ENCODE results near the gene NAV2.

The NAV2 gene

DNA sequence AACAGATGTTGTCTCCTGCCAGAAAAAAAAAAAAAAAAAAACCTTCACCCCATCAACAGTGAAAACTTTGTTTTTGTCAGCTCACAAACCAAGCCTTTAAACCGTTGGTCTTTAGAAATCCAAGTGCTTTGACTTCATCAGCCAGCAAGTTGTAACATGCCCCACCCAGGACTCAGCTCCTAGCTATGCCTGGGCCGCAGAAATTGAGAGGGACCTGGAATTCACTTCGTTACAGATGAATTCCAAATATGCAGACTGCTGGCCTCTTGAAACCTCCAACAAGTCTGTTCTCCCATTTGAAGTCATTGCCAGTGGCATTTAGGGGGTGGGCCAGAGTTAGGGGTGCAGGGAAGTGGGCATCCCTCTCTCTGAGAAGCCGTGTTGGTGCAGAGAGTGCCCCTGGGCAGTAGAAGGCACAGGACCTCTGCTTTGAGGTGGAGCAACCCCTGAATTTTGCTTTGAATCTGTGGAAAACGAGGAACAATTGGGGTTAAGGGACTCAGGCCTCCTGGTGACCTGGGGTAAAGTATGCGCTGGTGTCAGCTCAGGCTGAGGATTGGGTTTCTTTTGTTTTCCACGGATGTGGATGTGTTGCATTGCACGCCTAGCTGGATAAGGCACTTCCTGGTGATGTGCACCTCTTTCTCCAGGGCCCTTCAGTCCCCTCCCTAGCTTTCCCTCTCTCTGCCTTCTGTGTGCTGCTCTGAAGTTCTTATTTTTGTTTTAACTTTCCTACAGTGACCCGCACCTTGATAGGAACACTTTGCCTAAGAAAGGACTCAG lies 338.1 kb downstream of the NAV2 start:
- no peak for DNase-seq

DNA sequence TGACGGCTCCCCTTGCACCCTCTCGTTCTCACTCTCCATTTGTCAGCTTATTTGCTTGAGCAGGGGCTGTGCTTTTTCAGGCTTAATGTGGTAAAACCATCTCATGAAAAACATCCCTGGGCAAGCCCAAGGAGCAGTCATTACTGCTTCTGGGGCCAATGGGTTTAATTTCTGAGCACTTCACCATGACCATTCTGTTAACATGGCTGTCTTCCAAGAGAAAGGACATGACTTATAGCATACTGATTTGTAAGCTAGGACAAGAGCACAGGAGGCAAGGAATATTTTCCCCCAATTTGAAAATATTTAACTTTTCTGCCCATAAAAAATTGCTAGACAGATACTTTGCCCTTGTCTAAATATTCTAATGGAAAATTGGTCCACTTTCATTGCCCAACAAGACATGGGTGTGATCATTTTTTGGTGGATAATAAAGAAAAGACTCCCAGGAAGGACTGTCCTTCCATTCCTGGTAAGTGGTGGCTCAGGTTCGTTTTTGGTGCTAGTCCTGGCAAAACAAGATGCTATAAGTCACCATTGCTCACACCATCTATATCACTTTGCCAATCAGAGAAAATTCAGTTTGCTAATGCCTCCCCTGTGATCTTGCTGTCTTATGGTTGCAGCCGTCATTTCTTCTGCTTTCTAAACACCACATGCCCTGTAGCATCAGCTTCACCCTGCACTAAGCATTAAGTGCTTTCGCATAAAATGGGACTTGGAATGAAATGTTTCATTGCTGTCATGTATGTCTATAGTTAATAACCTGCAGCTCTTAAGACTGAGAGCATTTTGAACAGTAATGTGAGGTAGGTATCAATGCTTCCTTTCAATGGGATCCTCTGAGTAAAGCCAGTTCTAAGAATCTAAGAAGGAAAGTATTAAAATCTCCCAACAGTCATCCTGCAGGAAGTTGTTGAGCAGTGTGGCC lies 339.1 kb downstream of the NAV2 start:
- DNase-seq: no peak

- DNase-seq: no peak
Measured at GRCh38 chr11:20053572-20053971, 340.9 kb downstream of the NAV2 start.

GRCh38 chr11:20054584-20054983 lies 341.9 kb downstream of the NAV2 start:
- no peak for DNase-seq

GRCh38 chr11:20055312-20055711 lies 342.7 kb downstream of the NAV2 start:
- DNase-seq: no peak

DNA sequence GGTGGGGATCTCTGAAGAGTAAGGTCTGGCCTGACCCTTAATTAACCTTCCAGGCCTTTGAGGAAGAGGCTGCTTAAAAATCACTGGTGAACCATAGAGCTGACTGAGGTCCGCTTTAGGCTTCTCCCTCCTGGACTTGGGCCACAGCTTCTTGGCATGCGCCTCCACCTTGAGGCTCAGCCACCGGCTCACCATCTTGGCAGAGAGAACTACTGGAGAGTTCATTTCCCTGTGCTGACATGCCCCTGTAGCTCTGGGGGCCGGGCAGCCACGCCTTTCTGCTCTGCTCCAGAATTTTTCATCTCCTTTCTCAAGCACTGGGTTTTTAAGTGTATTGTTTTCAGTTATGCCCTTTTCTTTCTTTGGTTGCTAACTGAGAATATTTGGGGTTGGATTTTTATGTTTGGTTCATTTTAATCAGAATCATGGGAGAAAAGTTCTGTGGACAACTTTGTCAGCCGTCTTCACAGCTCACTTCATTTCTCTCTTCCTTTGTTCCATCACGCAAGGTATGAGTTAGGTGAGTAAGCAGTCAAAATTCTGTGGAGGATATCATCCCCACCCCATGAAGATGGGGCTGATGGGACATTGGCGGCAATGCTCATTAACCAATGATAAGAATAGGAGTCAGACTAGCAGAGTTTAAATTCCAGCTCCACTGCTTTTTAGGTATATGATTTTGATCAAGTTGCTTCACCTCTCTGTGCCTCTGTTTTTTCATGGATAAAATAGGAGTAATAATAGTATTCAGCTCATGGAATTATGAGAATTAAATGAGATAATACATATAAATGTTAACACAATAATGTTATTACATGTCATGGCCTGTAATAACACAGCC lies 343.7 kb downstream of the NAV2 start:
- DNase-seq: no peak

DNA sequence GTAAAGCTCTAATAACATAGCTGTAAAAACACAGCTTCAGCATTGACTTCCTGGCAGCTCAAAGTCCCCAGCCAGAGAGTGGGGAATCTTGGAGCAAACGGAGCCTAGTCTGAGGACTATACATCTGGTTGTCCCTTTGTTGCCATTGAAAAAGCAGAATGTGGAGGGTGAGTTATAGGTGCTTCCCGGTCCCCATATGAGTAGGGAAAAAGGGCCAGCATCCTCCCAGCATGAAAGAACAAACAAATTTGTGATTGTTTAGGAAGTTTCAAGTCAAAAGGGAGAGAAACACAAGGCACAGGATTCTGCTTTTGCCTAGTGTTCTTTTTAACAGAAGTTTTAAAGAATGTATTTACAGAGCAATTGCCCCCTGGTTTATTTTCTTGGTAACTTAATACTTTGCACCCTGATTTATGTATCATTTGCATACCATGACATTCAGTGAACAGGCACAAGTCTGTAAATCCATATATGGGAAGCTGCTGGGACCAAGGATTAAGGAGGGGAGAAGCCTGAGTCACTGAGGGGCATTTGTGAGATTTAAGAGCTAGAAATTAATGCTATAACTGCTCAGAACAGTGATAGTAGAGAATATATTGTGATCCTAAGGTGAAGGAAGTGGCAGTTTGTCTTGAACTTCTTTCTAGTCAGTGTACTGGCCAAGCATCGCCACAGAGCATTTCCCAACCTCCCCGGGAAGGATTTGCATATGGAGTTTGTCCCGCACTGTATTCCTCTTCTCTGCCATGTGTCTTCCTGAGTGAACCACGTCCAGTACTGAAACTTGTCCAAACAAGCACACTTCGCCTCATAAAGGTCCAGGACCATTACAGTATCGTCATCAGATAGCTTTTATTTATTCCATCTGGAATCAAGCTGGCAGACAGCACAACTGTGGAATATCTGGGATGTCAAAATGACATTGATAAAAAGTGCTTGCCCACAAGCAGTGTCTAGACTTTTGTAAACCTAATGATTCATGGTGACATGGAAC lies 344.6 kb downstream of the NAV2 start:
- DNase-seq: no peak

DNA sequence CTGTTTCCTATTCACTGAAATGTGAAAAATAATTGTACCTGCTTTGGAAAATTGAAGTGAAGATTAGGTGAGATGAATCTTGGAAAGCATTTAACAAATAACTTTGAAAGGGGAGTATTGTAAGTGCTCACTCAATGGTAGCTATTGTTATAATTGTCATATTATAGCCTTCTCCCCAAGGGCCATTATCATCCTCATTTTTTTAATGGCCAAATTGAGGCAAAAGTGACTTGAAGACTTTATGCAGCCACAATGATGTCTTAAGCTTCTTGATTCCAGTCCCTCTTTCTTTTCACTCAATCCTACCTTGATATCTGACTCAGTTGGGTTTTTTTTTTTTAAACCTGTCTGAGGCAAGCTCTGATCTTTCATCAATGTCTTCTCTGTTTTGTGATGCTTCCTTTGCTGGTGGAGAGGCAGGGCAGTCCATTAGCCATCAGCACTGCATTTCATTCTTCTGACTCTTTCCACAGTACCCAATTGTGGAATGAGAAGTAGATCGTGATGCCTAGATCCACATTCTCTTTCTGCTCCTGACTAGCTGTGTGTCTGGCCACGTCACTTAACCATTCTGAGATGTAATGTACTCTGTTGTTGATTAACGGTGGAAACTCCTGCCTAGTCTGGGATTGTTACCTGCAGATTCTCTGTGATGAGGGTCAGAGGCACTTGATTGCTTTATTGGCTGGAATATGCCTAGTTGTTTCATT lies 346.3 kb downstream of the NAV2 start:
- DNase-seq: no peak

GRCh38 chr11:20059587-20060021 lies 347.0 kb downstream of the NAV2 start:
- no peak for DNase-seq

DNA sequence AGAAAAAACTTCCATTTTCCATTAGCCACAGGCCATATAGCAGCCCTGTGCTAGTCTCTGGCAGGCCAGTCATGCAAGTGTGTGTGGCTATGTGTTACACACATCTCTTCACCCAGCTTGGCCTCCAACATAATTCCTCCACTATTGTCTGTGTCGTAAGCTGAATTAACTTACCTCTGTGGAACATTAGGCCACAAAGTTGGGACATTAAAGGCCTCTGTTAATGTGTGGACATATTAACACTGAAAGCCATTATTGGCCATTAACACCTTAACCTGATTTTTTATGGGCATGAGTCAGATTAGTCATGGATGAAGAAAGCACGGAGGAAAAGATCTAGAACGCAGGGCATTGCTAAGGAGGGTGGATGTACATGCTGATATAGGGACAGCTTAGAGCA lies 347.5 kb downstream of the NAV2 start:
- DNase-seq: no peak

DNA sequence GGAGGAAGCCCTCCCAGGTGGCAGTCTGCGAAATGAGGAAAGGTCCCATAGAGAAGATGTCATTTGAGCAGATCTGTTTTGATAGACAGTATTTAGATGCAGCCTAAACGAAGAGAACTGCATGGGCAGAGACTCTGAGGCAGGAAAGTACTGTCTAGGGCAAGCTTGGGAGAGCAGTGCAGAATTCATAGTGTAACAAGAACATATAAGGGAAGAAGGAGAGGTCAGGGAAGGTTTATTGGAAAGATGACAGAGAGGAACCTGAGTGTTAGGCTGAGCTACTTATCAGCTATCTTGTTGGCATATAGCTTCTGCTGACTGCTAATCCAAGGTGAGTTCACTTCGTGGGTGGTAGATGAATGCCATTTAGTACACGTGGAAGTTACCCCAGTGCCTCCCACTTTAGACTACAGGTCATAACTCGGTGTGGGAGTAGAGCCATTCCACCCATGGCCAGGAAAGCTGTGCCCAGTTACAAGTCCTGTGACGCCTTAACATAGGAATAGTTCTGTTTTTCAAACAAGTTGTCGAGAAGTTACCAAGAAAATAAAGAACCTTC lies 348.1 kb downstream of the NAV2 start:
- no peak for DNase-seq

DNA sequence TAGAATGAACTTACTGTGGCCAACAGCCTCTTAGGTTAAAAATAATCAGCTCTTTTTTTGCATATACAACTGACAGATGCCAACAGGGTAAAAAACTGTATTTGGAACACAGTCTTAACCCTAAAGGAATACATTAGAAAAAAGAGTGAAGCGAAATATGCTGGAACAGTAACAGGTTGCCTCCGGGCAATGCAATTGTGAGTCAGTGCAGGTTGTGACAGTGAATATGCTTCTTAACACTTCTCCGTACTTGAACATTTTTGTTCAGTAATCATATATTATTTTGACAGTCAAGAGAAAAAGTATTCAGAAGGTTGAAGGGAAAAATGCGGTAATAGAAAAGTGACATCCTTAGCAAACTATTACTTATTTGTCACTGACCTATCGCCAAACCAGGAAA lies 349.1 kb downstream of the NAV2 start:
- no peak for DNase-seq

- DNase-seq: no peak
Measured at GRCh38 chr11:20064961-20065405, 352.3 kb downstream of the NAV2 start.

DNA sequence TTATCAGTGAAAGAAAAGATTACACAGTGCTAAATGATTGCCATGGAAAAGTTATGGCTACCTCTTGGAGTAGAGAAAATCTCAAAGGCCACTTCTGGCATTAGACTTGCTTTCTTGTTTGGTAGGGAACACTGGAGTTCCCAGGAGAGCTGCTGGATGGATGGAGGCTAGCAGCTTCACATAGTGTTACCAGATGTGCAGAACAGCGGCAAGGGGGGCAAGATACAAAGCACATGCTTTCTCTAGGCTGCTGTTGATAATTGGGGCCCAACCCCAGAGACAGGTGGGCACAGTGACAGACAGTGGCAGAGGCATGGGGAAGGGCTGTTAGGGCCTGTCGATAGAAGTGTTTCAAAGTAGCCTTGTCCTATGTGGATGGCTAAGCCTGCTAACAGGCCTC lies 352.8 kb downstream of the NAV2 start:
- no peak for DNase-seq

- no peak for DNase-seq
Measured at GRCh38 chr11:20066013-20066782, 353.6 kb downstream of the NAV2 start.

DNA sequence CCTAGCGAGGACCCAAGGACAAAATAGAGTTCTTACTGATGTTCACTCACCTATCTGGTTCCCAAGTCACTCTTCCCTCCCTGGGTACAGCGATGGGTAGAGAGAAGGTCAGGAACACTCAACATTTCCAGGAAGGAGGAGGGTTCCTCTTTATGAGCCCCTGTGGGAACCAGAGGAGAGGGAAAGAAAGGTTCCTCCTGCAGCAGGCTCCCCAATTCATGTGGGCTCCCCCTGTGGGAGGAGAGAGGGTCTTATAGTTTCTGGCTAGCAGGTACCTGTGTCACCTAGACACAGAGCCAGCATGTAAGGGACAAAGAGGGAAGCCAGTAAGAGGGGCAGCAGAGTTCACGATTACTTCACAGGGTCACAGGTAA lies 354.1 kb downstream of the NAV2 start:
- no peak for DNase-seq

GRCh38 chr11:20067665-20068064 lies 355.0 kb downstream of the NAV2 start:
- DNase-seq: no peak

DNA sequence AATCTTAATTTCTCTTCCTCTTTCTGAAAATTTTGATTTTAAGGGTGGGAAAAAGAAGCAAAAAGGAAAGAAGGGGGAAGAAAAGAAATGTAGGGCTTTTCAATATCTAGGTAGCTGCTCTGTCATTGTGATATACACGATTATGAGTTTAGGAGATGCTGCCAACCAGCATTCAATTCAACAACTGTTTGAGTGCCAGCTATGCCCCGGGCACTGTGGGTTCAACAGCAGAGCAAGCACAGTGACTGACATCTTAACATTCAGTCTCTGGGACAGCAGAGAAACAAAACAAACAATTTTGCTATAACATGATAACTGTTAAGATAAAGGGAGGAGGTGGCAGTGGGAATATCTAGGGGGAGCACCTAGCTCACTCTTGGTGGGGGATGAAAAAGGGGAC lies 356.1 kb downstream of the NAV2 start:
- DNase-seq: no peak

DNA sequence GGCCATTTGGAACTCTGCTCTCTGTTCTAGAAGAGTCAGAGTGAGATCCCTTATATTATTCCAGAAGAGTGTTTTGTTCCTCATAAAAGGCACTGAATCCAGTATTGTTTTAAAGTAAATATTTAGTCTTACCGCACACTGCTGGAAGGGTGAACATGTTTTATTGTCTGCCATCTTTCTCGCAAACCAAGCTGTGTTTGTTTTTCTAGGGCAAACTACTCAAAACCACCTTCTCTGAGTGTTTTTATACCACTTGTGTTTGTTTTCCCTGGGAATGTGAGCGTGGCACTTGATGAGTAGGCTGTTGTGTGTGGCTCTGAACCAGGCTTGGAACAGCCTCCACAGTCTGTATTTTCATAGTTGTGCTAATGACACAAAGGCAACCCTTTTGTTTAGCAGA lies 357.8 kb downstream of the NAV2 start:
- peak; percentile 46 for DNase-seq

- no peak for DNase-seq
Measured at GRCh38 chr11:20075627-20076026, 363.0 kb downstream of the NAV2 start.

Measured in NCI-H1417 treated with DMSO at 0.1 percent for 48 hours (cell line).